Suprapubic skin (tissue), 2 donors: ENCODE measurements around the gene PACRG.

Source experiments
- EP300 ChIP-seq: sonication (generic); formaldehyde crosslinking; IDR thresholded peaks from one replicate; pipeline ENCODE4 v1.6.1; 2017; ENCODE audit warnings: antibody characterized with exemption
- POLR2A ChIP-seq, 2 donors: fragments of 450-650 bp; IDR thresholded peaks; one replicate each; pipeline ENCODE4 v1.6.1; 2017; ENCODE audit warnings: antibody characterized with exemption in 2 of 2, mild to moderate bottlenecking in 2 of 2, moderate library complexity in 2 of 2

DNA sequence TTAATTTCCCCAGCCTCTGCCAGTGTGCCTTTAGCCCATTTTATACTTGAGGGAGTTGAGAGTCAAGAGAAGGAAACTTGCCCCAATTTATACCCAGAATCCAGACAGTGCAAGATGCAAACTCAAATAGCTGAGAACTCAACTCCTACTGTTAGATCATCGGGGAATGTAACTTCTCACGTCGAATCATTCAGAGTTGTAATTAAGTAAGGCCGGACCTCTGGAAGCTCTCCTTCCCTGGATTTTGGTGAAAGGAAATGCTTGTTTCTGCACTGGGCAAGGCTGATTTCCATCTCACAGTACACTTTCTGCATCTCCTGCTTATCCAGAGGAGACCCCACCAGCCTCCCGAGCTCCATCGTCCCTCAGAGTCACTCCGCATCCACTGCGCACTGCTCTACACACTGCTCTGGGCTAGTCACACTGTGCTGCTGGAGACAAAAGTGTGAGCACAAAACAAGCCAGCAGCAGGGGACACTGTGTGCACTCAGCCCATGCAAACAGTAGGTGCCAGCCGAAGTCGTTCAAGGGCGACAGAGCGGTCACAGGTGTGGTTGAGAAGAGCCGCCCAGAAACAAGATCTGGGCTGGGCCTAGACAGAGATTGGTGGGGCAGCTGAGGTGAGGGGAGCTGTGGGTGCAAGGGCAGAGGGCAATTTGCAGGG lies 536.4 kb downstream of the PACRG start:
- TF ChIP-seq POLR2A (IDR thresholded peaks at IDR 0.05) (no peak), EP300 (no peak)
